SK-N-MC (cell line): Measurements from ENCODE around the gene MEI1.

Source experiments
- DNase-seq: peaks from one replicate; pipeline ENCODE4 v3.0.0-alpha.2; 2011; ENCODE audit warnings: low read depth, low spot score
- H3K27ac ChIP-seq: fragments of 200-600 bp; sonication (generic); 2 replicates; pipeline ENCODE4 v1.5.1; 2016; ENCODE audit warnings: mixed run types
- H3K36me3 ChIP-seq: fragments of 200-600 bp; sonication (generic); 2 replicates; pipeline ENCODE4 v1.6.1; 2017; ENCODE audit warnings: antibody characterized with exemption, low read length, mixed read lengths; ENCODE audit not compliant: insufficient read depth
- H3K4me3 ChIP-seq: fragments of 200-600 bp; sonication (generic); 2 replicates; pipeline ENCODE4 v1.5.1; 2016
- H3K9ac ChIP-seq: fragments of 200-600 bp; sonication (generic); 2 replicates; pipeline ENCODE4 v1.8.0; 2017; ENCODE audit warnings: mixed run types, mixed read lengths; ENCODE audit not compliant: insufficient read length
- H3K9me3 ChIP-seq: fragments of 200-600 bp; sonication (generic); 2 replicates; pipeline ENCODE4 v1.6.1; 2017; ENCODE audit warnings: low read depth, mild to moderate bottlenecking, antibody characterized with exemption, low read length, moderate library complexity, mixed read lengths
- EZH2 ChIP-seq: fragments of 200-600 bp; sonication (generic); IDR thresholded peaks from one replicate; pipeline ENCODE4 v1.6.1; 2017; ENCODE audit warnings: antibody characterized with exemption
- FOXP2 ChIP-seq: optimal IDR thresholded peaks from 2 replicates; pipeline ENCODE3; 2011; ENCODE audit warnings: mild to moderate bottlenecking, moderate library complexity; ENCODE audit not compliant: insufficient read depth; ENCODE audit errors: extremely low read length, control extremely low read depth
- POLR2AphosphoS5 ChIP-seq: IDR thresholded peaks from 2 replicates; pipeline ENCODE4 v1.6.1; 2012; ENCODE audit warnings: mild to moderate bottlenecking, low read depth, low read length, borderline replicate concordance

MEI1 gene

DNA sequence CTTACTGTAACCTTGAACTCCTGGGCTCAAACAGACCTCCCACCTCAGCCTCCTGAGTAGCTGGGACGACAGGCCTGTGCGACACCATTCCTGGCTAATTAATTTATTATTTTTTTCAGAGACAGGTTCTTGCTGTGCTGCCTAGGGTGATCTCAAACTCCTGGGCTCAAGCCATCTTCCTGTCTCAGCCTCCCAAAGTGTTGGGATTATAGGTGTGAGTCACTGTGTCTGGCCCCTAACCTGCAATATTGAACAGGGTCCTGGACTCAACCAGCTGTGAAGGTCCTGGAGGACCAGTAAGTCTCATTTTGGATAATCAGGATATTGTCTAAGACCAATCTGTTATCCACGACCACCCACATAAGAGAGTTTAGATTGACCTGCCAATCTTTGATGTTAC is 116.4 kb downstream of the MEI1 start:
- no peak overlapping the region for H3K9ac ChIP-seq
- TF ChIP-seq POLR2AphosphoS5 (no peak), FOXP2 (no peak), EZH2 (no peak)
- no peak for DNase-seq
- no peak overlapping the region for H3K27ac ChIP-seq
- H3K36me3 ChIP-seq = peaks cover 6% of the 10 kb centered on the region; the same call in 1 of the 2 replicates
- H3K9me3 ChIP-seq = no peaks in the 10 kb centered on the region
- no peak overlapping the region for H3K4me3 ChIP-seq

DNA sequence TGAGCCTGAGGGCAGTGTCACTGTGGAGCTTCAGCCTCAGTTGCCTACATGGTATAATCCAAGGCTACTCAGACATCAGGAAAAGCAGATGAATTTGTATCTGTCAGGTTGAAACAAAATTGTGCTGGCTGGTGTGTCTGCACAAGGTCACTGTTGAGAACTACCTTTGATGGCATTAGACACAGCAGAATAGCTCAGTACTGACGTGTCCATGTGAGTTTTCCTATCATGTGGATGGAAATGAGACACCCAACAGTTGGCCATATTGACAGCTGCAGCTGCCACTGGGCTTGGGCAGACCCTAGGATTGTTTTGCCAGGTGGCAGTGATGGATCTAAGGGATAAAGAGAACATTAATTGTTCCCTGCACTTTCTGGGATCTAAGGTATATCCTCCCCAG is 116.9 kb downstream of the MEI1 start:
- Histone ChIP-seq H3K9me3 (no peaks in the 10 kb centered on the region), H3K9ac (no peak overlapping the region), H3K4me3 (no peak overlapping the region), H3K36me3 (peaks cover 6% of the 10 kb centered on the region; the same call in 1 of the 2 replicates), H3K27ac (no peak overlapping the region)
- TF ChIP-seq FOXP2 (no peak), EZH2 (no peak)
- no peak for DNase-seq

DNA sequence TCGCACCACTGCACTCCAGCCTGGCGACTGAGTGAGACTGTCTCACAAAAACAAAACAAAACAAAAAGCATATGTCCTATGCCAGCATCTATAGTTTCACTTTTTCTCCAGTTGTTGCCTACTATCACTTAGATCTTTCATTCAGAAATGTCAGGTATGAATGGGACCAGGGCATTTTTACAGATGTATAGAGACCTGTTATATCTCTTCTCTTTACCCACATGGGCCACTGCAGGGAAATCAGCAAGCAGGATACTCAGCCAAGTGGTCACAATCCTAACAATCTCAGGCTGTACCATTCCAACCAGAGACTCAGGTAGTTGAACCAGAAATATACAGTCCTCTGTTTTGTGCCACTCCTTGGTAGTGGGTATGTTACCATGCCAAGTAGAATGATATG is 117.6 kb downstream of the MEI1 start:
- Histone ChIP-seq H3K9ac (no peak overlapping the region), H3K27ac (no peak overlapping the region), H3K4me3 (no peak overlapping the region), H3K36me3 (peaks cover 6% of the 10 kb centered on the region; the same call in 1 of the 2 replicates), H3K9me3 (no peaks in the 10 kb centered on the region)
- no peak for TF ChIP-seq FOXP2
- TF ChIP-seq EZH2 = no peak
- TF ChIP-seq POLR2AphosphoS5 = no peak
- DNase-seq = no peak

DNA sequence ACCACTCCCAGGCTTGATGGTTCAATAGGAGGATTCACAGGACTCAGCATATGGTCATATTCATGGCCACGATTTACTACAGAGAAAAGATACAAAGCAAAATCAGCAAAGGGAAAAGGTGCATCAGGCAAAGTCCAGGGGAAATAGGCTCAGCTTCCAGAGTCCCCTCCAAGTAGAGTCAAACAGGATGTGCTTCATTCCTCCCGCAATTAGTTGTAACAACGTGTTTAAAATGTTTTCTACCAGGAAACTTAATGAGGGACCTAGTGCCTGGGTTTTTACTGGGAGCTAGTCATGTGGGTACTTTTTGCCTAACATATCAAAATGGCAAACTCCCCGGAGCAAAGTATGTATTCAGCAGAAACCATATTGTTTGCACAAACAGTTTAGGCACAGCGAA is 118.7 kb downstream of the MEI1 start:
- DNase-seq = no peak
- no peak overlapping the region for H3K27ac ChIP-seq
- TF ChIP-seq EZH2 = no peak
- no peak for TF ChIP-seq POLR2AphosphoS5
- TF ChIP-seq FOXP2 = no peak
- H3K36me3 ChIP-seq = peaks cover 6% of the 10 kb centered on the region; the same call in 1 of the 2 replicates
- no peak overlapping the region for H3K4me3 ChIP-seq
- H3K9ac ChIP-seq = no peak overlapping the region
- no peaks in the 10 kb centered on the region for H3K9me3 ChIP-seq

DNA sequence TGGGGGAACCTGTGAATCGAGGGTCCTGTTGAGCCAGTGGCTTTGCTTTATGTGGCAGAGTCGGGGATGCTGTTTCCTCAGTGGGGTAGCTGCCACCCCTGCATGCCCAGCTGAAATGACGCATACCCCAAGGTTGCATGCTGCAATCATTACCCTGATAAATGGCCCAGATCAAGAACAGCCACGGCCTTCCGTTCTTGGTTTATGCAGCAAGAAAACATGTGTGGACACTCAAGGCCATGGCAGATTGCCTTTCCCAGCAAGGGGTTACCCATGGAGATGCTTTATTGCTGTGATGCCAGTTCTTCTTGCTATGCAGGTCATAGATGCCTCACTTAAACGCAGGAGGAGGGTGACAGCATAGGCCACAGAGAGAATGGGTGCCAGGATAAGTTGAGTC is 119.3 kb downstream of the MEI1 start:
- H3K4me3 ChIP-seq = no peak overlapping the region
- no peak for TF ChIP-seq EZH2
- no peak for TF ChIP-seq POLR2AphosphoS5
- TF ChIP-seq FOXP2 = no peak
- no peak overlapping the region for H3K9ac ChIP-seq
- no peak overlapping the region for H3K27ac ChIP-seq
- peaks cover under 1% of the 10 kb centered on the region; the same call in 1 of the 2 replicates for H3K36me3 ChIP-seq
- no peak for DNase-seq
- no peaks in the 10 kb centered on the region for H3K9me3 ChIP-seq

DNA sequence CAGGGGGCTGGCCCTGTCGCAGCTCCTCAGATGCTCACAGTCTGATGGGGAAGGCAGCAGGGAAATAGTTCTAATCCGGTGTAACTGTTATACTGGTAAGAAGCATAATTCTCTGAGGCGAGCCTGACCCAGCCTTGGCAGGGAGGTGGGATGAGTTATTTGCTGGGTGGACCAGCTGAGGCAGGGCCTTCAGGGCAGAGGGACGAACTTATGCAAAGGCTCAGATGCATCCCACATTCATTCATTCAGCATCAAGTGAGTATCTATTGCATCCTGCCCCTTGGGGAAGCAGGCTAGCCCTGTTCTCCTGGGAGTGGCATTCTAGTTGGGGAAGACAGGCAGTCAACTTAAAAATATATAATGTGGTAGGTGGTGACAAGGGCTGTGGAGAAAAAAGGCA is 120.0 kb downstream of the MEI1 start:
- Histone ChIP-seq H3K4me3 (no peak overlapping the region), H3K27ac (no peak overlapping the region), H3K36me3 (no peaks in the 10 kb centered on the region; the same call in 1 of the 2 replicates), H3K9ac (no peak overlapping the region), H3K9me3 (no peaks in the 10 kb centered on the region)
- DNase-seq = no peak
- no peak for TF ChIP-seq POLR2AphosphoS5
- no peak for TF ChIP-seq FOXP2
- no peak for TF ChIP-seq EZH2

DNA sequence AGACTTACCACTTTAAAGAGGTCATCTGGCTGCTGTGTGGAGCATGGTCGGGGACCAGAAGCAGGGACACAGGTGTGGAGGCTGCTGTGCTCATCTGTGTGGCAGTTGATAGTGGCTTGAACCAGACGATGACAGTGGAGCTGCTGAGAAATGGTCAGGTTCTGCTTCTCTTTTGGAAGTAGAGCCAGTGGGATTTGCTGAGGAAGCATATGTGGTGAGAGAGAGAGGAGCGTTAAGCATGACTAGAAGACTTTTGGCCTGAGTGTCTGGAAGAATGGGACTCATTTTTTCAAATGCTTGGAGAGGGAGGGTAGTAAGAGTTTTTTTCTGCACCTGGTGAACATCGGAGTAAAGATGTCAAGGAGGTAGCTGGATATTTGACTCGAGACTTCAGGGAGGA is 121.1 kb downstream of the MEI1 start:
- H3K9ac ChIP-seq = no peak overlapping the region
- H3K9me3 ChIP-seq = no peaks in the 10 kb centered on the region
- no peak for DNase-seq
- no peaks in the 10 kb centered on the region; the same call in 1 of the 2 replicates for H3K36me3 ChIP-seq
- TF ChIP-seq POLR2AphosphoS5 (no peak), EZH2 (no peak), FOXP2 (no peak)
- no peak overlapping the region for H3K4me3 ChIP-seq
- no peak overlapping the region for H3K27ac ChIP-seq

DNA sequence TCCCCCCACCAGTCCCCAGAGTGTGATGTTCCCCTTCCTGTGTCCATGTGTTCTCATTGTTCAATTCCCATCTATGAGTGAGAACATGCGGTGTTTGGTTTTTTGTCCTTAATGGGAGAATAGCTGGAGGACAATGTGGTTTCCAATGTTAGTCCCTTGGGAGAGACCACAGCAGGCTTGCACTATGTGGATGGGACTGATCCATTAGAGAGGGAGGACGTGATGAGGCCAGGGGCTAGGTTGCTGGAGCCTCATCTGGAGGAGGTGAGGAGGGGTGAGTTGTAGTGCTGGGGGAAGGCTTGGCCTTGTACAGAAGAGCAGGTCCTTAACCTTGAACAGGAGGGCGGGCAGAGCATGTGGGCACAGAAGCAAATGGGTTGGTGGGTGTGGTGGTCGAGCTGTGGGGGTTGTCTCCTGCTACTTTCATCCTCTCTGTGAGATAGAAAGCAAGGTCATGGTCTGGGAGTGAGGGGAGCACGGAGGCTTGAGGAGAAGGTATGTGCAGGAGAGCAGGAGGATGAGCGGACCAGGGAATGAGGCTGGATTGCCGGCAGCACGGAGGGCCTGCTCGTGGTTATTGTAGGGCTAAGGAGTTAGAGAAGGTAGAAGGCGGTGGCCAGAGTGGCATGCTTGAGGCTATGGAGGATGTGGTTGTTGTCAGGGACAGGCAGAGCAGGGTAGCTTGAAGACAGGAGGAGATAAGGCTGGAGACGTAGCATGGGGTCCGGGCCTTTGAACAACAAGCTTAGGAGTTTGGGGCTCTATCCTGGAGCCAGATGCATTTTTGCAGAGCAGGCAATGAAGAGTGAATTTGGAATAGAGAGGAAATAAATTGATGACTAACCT is 122.4 kb downstream of the MEI1 start:
- peak overlapping the region; percentile 42; the same call in 1 of the 2 replicates for H3K27ac ChIP-seq
- H3K36me3 ChIP-seq = no peaks in the 10 kb centered on the region; the same call in 1 of the 2 replicates
- no peak overlapping the region for H3K4me3 ChIP-seq
- TF ChIP-seq EZH2 (no peak), POLR2AphosphoS5 (no peak), FOXP2 (no peak)
- H3K9me3 ChIP-seq = no peaks in the 10 kb centered on the region
- no peak overlapping the region for H3K9ac ChIP-seq
- DNase-seq = no peak

DNA sequence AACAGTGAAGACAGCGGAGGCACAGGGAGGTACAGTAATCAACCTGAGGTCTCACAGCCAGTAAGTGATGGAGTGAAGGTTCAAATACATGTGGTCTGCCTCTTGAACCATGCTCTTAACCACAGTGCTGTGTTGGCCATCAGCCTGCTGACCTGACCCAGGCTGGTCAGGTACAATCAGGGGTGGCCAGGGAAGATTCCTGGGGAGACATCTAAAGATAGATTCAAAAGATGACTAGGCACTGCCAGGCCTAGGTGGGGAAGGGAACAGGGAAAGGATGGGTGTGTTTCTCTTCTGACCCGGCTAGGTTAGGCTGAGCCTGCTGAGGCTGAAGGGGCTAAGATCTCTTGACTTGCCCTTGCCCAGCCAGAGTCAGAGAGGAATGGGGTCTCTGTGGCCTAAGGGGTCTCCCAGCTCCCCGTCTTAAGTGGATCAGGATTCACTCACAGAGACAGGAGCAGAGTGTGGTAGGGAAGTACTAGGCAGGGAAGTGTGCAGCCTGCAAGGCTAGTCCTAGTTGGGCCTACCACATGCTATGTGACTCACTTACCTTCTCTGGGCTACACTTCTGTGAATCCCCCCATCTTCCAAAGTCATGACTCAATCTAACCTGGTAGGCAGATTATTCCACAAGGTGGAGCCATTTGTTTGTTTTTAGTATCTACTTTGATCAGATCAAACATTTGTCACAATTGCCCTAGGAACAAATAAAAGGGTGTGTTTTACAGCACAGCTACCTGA is 123.2 kb downstream of the MEI1 start:
- TF ChIP-seq POLR2AphosphoS5 = no peak
- TF ChIP-seq FOXP2 = no peak
- no peak for TF ChIP-seq EZH2
- Histone ChIP-seq H3K27ac (no peak overlapping the region), H3K9me3 (no peaks in the 10 kb centered on the region), H3K4me3 (no peak overlapping the region), H3K9ac (no peak overlapping the region), H3K36me3 (no peaks in the 10 kb centered on the region; the same call in 1 of the 2 replicates)
- no peak for DNase-seq
